MM.1S (cell line): ENCODE measurements around the gene CCBE1.

Experiments used
- CTCF ChIP-seq: fragments of 300-600 bp; sonication (generic); IDR thresholded peaks from 2 replicates; pipeline ENCODE4 v1.5.1; 2016; ENCODE audit warnings: antibody characterized with exemption, low read length, mixed read lengths
- EZH2phosphoT487 ChIP-seq: fragments of 300-600 bp; sonication (generic); IDR thresholded peaks from 2 replicates; pipeline ENCODE4 v1.6.1; 2018; ENCODE audit warnings: antibody characterized with exemption, low read length

DNA sequence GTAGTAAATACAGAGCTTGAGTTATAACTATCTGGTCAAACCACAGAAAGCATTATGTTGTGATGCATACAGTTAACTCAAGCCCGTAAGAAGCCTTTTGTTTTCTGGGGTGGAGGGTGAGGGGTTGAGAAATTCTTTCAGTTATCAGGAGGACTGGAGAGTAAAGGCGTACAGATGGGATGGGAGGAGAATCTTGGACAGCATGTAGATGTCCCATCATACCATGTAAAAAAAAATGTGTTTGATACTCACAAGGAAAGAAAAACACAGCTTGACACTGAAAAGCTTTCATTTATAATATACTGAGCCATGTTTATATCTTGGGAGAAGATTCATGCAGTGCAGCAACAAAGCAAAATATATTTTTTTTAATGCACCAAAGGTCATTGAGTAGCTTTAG, 12.4 kb downstream of the CCBE1 start:
- TF ChIP-seq CTCF = no peak
- TF ChIP-seq EZH2phosphoT487 = no peak
